Mucosa of descending colon (tissue), 3 donors: ENCODE measurements around the gene GLTP. TPM values are rescaled to one million over a fixed set of nuclear protein-coding genes. Genes with fewer than 3 reads are reported as not detected.

ENCODE experiments used
- ATAC-seq: fragments of 200-7000 bp; cut with Tn5 transposase; one replicate; pipeline ENCODE4 v1.9.1; 2020; ENCODE audit warnings: mild to moderate bottlenecking, moderate library complexity
- DNase-seq, 3 donors: peaks; one replicate each; pipeline ENCODE4 v3.0.0-alpha.2; 2020
- H3K36me3 ChIP-seq: fragments of 200-600 bp; one replicate; pipeline ENCODE4 v1.8.0; 2021; ENCODE audit warnings: low read depth, mild to moderate bottlenecking
- H3K4me1 ChIP-seq: fragments of 200-600 bp; one replicate; pipeline ENCODE4 v1.8.0; 2021; ENCODE audit warnings: low read depth, mild to moderate bottlenecking
- H3K4me3 ChIP-seq: fragments of 200-600 bp; one replicate; pipeline ENCODE4 v1.8.0; 2021; ENCODE audit warnings: mild to moderate bottlenecking
- H3K9me3 ChIP-seq: fragments of 200-600 bp; one replicate; pipeline ENCODE4 v1.8.0; 2021; ENCODE audit warnings: mild to moderate bottlenecking
- intact Hi-C, 2 donors: fragments of 100-400 bp; cut with DNase I in 1 of 2; cut with micrococcal nuclease in 1 of 2; formaldehyde crosslinking; loops; one replicate each; pipeline versions ENCODE4 v1.11.0 to v1.11.1; 2022; cut with DNase I, micrococcal nuclease
- total RNA-seq, 3 donors: library from RNA; stranded (reverse); fragmentation: NEBNext Ultra II Directional in 2 of 3; extraction: Animal tissue kit (Norgen Biotek cat#: 25700) in 2 of 3; gene quantifications; one replicate each; pipeline versions ENCODE4 v1.2.1 to v1.2.4, GENCODE V29; 2021 to 2023
- TF ChIP-seq, protein P1 (sequence below): fragments of 200-600 bp; IDR thresholded peaks from one replicate; pipeline ENCODE4 v1.8.0; 2022; ENCODE audit warnings: antibody characterized with exemption, mild to moderate bottlenecking
- donor health status: DM: no; HTN: no; CAD: no; lungs with moderate emphysema.
- donor health status: DM: no; HTN: no; CAD: no.
- donor health status: DM: no; HTN: yes; CAD: no.

The GLTP gene
- total RNA-seq, 3 donors from 2014 or later, result 58.8 to 101 (median 98.9) TPM

- intact Hi-C loops, result no loop called here
- Histone ChIP-seq H3K9me3 (no peaks in the 10 kb centered on the region), H3K36me3 (no peaks in the 10 kb centered on the region), H3K4me3 (no peak overlapping the region), H3K4me1 (peaks cover 45% of the 10 kb centered on the region)
- TF ChIP-seq, protein P1, sequence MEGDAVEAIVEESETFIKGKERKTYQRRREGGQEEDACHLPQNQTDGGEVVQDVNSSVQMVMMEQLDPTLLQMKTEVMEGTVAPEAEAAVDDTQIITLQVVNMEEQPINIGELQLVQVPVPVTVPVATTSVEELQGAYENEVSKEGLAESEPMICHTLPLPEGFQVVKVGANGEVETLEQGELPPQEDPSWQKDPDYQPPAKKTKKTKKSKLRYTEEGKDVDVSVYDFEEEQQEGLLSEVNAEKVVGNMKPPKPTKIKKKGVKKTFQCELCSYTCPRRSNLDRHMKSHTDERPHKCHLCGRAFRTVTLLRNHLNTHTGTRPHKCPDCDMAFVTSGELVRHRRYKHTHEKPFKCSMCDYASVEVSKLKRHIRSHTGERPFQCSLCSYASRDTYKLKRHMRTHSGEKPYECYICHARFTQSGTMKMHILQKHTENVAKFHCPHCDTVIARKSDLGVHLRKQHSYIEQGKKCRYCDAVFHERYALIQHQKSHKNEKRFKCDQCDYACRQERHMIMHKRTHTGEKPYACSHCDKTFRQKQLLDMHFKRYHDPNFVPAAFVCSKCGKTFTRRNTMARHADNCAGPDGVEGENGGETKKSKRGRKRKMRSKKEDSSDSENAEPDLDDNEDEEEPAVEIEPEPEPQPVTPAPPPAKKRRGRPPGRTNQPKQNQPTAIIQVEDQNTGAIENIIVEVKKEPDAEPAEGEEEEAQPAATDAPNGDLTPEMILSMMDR, result no peak
- peak; percentile 86 to 87 (median 87) for DNase-seq
- peak; percentile 65 for ATAC-seq
Observed at GRCh38 chr12:109875572-109876131, 4.7 kb downstream of the GLTP start.

GRCh38 chr12:109873653-109874052 lies 6.7 kb downstream of the GLTP start:
- Histone ChIP-seq H3K9me3 (no peaks in the 10 kb centered on the region), H3K4me3 (no peak overlapping the region), H3K36me3 (no peaks in the 10 kb centered on the region), H3K4me1 (peaks cover 43% of the 10 kb centered on the region)
- TF ChIP-seq, protein P1, result no peak
- intact Hi-C loops, result no loop called here
- ATAC-seq (peak; percentile 7), DNase-seq (peak in 1 of 3 donors; percentile 43)

- DNase-seq, result peak; percentile 84 to 93 (median 85)
- Histone ChIP-seq H3K4me1 (peaks cover 44% of the 10 kb centered on the region), H3K4me3 (no peak overlapping the region), H3K9me3 (no peaks in the 10 kb centered on the region), H3K36me3 (no peaks in the 10 kb centered on the region)
- ATAC-seq, result peak; percentile 78
- TF ChIP-seq, protein P1, result no peak
- intact Hi-C loops, result no loop called here
Observed at GRCh38 chr12:109871668-109872314, 8.6 kb downstream of the GLTP start.

DNA sequence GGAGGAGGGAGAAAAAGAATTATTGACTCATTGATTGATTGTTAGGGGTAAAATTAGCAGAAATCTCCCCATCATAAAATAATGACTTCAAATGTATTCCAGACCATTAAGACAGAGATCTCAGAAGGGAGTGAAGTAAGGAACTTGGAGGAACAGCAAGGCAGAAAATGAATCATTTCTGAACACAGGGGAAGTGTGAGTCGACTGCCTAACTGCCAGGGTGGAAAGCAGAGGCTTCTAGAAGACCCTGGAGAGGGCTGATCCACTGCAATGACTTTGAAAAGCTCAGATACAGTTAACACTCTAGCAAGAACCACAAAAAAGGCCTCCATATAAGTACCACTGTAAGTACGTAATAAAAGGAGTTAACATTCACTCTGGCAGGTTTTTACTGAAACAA lies 9.7 kb downstream of the GLTP start:
- Histone ChIP-seq H3K4me3 (no peak overlapping the region), H3K9me3 (no peaks in the 10 kb centered on the region), H3K4me1 (peaks cover 44% of the 10 kb centered on the region), H3K36me3 (no peaks in the 10 kb centered on the region)
- ATAC-seq (no peak), DNase-seq (no peak)
- intact Hi-C loops, result no loop called here
- TF ChIP-seq, protein P1, result no peak

GRCh38 chr12:109868182-109869051 lies 11.9 kb downstream of the GLTP start:
- H3K9me3 ChIP-seq, result no peaks in the 10 kb centered on the region

More at GRCh38 chr12:109868182-109869051, 11.9 kb downstream of the GLTP start:
- Histone ChIP-seq H3K36me3 (no peaks in the 10 kb centered on the region), H3K4me1 (peaks cover 56% of the 10 kb centered on the region), H3K4me3 (no peak overlapping the region)
- TF ChIP-seq, protein P1, result no peak
- no peak for DNase-seq
- peak; percentile 61 for ATAC-seq
- intact Hi-C loops, result no loop called here
